Uterus (tissue), 2 donors: ENCODE results near the gene IARS2.

ENCODE experiments used
- POLR2A ChIP-seq, 2 donors: fragments of 450-650 bp; IDR thresholded peaks; one replicate each; pipeline ENCODE4 v1.6.1; 2016; ENCODE audit warnings: antibody characterized with exemption in 2 of 2, mild to moderate bottlenecking in 1 of 2, moderate library complexity in 1 of 2
- TF ChIP-seq, protein P1 (sequence below), 4 experiments: fragments of 200-600 bp in 2 of 4; fragments of 450-650 bp in 2 of 4; sonication (generic) in 2 of 4; IDR thresholded peaks; one replicate each; pipeline ENCODE4 v1.5.1; 2016 to 2019; ENCODE audit warnings: antibody characterized with exemption in 4 of 4, mild to moderate bottlenecking in 2 of 4, moderate library complexity in 1 of 4

- TF ChIP-seq POLR2A (IDR thresholded peaks at IDR 0.05), result no peak
- TF ChIP-seq, protein P1, sequence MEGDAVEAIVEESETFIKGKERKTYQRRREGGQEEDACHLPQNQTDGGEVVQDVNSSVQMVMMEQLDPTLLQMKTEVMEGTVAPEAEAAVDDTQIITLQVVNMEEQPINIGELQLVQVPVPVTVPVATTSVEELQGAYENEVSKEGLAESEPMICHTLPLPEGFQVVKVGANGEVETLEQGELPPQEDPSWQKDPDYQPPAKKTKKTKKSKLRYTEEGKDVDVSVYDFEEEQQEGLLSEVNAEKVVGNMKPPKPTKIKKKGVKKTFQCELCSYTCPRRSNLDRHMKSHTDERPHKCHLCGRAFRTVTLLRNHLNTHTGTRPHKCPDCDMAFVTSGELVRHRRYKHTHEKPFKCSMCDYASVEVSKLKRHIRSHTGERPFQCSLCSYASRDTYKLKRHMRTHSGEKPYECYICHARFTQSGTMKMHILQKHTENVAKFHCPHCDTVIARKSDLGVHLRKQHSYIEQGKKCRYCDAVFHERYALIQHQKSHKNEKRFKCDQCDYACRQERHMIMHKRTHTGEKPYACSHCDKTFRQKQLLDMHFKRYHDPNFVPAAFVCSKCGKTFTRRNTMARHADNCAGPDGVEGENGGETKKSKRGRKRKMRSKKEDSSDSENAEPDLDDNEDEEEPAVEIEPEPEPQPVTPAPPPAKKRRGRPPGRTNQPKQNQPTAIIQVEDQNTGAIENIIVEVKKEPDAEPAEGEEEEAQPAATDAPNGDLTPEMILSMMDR (IDR thresholded peaks at IDR 0.05), result no peak
Observed at GRCh38 chr1:220127076-220127475, 33.1 kb downstream of the IARS2 start.
